ENCODE measurements around the gene TMEM255B. TPM values are rescaled to one million over a fixed set of nuclear protein-coding genes. Genes with fewer than 3 reads are reported as not detected.
A peak's percentile ranks its signal among the peaks of the same experiment; 100 is the strongest.
"Not testable (repeated sequence)": the region's sequence is repeated elsewhere in the genome, so short reads cannot be mapped to it uniquely, and the experiment has no call there.

The TMEM255B gene
- total and polyA plus RNA-seq, 9 of the 15 experiments (the other 6 are each of a cell fraction or from before 2014, with no cell fraction given), result 0.01 to 0.75 (median 0.23) TPM

DNA sequence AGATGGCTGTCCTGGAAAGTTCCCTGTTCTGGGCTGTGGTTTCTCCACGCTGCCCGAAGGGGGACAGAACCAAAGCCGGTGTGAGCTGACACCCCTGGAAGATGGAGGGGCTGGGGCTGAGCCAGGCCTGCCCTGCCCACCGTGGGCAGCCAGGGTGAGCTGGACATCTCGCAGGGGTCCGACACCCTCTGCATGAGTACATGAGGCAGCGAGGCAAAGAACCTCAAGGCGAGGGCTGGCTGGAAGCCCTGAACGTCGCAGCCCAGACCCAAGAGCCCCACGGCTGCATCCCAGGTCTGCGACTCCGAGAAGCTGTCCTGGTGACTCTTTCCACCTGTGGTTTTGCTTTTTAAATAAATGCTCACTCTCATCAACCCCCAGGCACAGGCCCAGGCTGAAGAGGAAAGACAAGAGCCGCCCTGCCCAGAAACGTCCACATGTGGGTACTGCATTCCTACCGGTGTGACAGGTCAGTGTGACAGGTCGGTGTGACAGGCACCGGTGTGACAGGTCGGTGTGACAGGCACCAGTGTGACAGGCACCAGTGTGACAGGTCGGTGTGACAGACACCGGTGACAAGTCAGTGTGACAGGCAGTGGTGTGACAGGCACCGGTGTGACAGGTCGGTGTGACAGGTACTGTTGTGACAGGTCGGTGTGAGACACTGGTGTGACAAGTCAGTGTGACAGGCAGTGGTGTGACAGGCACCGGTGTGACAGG is 74.2 kb downstream of the TMEM255B start:
- 86% methylated on average over 16 of the region's 25 CpGs for WGBS (ENCODE audit: insufficient coverage, low coverage, missing lambda C conversion rate)
- intact Hi-C loops (cut with micrococcal nuclease), result no loop called here
- no peak for FAIRE-seq

DNA sequence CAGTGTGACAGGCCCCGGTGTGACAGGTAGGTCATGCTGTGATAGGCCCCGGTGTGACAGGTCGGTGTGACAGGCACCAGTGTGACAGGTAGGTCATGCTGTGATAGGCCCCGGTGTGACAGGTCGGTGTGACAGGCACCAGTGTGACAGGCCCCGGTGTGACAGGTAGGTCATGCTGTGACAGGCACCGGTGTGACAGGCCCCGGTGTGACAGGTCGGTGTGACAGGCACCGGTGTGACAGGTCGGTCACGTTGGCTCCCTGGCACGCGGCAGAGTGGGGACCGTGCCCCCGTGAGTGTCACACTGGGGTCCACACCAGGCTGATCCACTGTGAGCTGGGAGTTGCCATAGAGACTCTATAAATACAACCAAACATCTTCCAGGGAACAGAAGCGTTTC is 75.0 kb downstream of the TMEM255B start:
- H3K27ac ChIP-seq (ENCODE audit: extremely low read depth, low read depth, low read length); H3K4me2 ChIP-seq (ENCODE audit: insufficient read depth, low read length); H3K27me3 ChIP-seq (ENCODE audit: control insufficient read depth in 2 of 2, insufficient read depth in 2 of 2, low read length in 2 of 2); H3K9ac ChIP-seq (ENCODE audit: insufficient read depth in 1 of 2, low read depth in 2 of 2, low read length in 2 of 2); CTCF ChIA-PET (ENCODE audit: low intra/inter-chr PET ratio); ATAC-seq; H3K36me3 ChIP-seq (ENCODE audit: control insufficient read depth, insufficient read depth, low read length); H4K20me1 ChIP-seq (replicated peaks; ENCODE audit: control insufficient read depth, insufficient read depth, low read length); H3K9me3 ChIP-seq (replicated peaks; ENCODE audit: control insufficient read depth, insufficient read depth, low read depth, low read length); DNase-seq (ENCODE audit: extremely low read depth in 1 of 4, low spot score in 3 of 4); FAIRE-seq; H2AFZ ChIP-seq (ENCODE audit: low read depth, low read length); POLR2A ChIA-PET; BruUV-seq (replicated peaks); H3K9me1 ChIP-seq (ENCODE audit: control insufficient read depth, insufficient read depth, low read length); H3K79me2 ChIP-seq (ENCODE audit: control insufficient read depth, insufficient read depth, low read length); H3K4me3 ChIP-seq; in situ Hi-C loops (cut with MboI); intact Hi-C loops (cut with micrococcal nuclease): not testable (repeated sequence)
- 77% methylated on average over 8 of the region's 17 CpGs for WGBS (ENCODE audit: insufficient coverage, low coverage, missing lambda C conversion rate)
- peaks cover 0 to 24% of the 10 kb centered on the region in 2 experiments; a peak in 2 of 5 replicates for H3K4me1 ChIP-seq (replicated peaks in 1 of 2; ENCODE audit: control insufficient read depth in 2 of 2, insufficient read depth in 2 of 2, low read length in 2 of 2)

More for the DNA sequence above, 74.2 kb downstream of the TMEM255B start:
- Histone ChIP-seq H4K20me1 (replicated peaks; ENCODE audit: control insufficient read depth, insufficient read depth, low read length) (no peaks in the 10 kb centered on the region), H3K36me3 (ENCODE audit: control insufficient read depth, insufficient read depth, low read length) (no peaks in the 10 kb centered on the region), H2AFZ (ENCODE audit: low read depth, low read length) (no peak overlapping the region), H3K27me3 (ENCODE audit: control insufficient read depth in 2 of 2, insufficient read depth in 2 of 2, low read length in 2 of 2) (no peaks in the 10 kb centered on the region), H3K79me2 (ENCODE audit: control insufficient read depth, insufficient read depth, low read length) (no peaks in the 10 kb centered on the region), H3K4me2 (ENCODE audit: insufficient read depth, low read length) (no peak overlapping the region), H3K4me1 (replicated peaks in 1 of 2; ENCODE audit: control insufficient read depth in 2 of 2, insufficient read depth in 2 of 2, low read length in 2 of 2) (peaks cover 0 to 18% of the 10 kb centered on the region in 2 experiments; a peak in 2 of 5 replicates), H3K9ac (ENCODE audit: insufficient read depth in 1 of 2, low read depth in 2 of 2, low read length in 2 of 2) (no peak overlapping the region), H3K9me3 (replicated peaks; ENCODE audit: control insufficient read depth, insufficient read depth, low read depth, low read length) (no peaks in the 10 kb centered on the region), H3K9me1 (ENCODE audit: control insufficient read depth, insufficient read depth, low read length) (no peaks in the 10 kb centered on the region), H3K27ac (ENCODE audit: extremely low read depth, low read depth, low read length) (no peak overlapping the region), H3K4me3 (no peak overlapping the region)
- no peak for ATAC-seq
- POLR2A ChIA-PET, result no interaction called here
- no peak for DNase-seq (ENCODE audit: extremely low read depth in 1 of 4, low spot score in 3 of 4)
- TF ChIP-seq CSDE1 (IDR thresholded peaks at IDR 0.05) (no peak), POLR2G (IDR thresholded peaks at IDR 0.05; ENCODE audit: low read depth, low read length) (0 out of 2 replicates have a peak, but pooled peaks have one; percentile 20)
- no TSS peak for BruUV-seq (replicated peaks)
- in situ Hi-C loops (cut with MboI), result no loop called here
- CTCF ChIA-PET (ENCODE audit: low intra/inter-chr PET ratio), result no interaction called here
